Stomach (tissue), 4 donors: Measurements from ENCODE around the gene CD99L2.

Experiments
- CTCF ChIP-seq, 7 experiments: fragments of 450-650 bp in 4 of 7; fragments of 200-600 bp in 3 of 7; sonication (generic) in 3 of 7; IDR thresholded peaks; one replicate each; pipeline ENCODE4 v1.5.1; 2016 to 2019; ENCODE audit warnings: antibody characterized with exemption in 7 of 7, control low read depth in 2 of 7, mild to moderate bottlenecking in 1 of 7
- POLR2AphosphoS5 ChIP-seq, 3 donors: sonication (generic); formaldehyde crosslinking; IDR thresholded peaks; one replicate each; pipeline ENCODE4 v1.6.1; 2016; ENCODE audit warnings: antibody characterized with exemption in 3 of 3

- TF ChIP-seq POLR2AphosphoS5 (IDR thresholded peaks at IDR 0.05): no peak
- TF ChIP-seq CTCF (IDR thresholded peaks at IDR 0.05): no peak
Observed at GRCh38 chrX:150805736-150806135, 92.7 kb downstream of the CD99L2 start.
